D341Med (cell line): Measurements from ENCODE around the gene HBA2.
"Not testable (repeated sequence)": the region's sequence is repeated elsewhere in the genome, so short reads cannot be mapped to it uniquely, and the experiment has no call there.

ENCODE experiments used
- DNase-seq: peaks from one replicate; pipeline ENCODE4 v3.0.0; 2012; ENCODE audit warnings: low spot score

Gene HBA2

GRCh38 chr16:172374-172941 lies at the start of gene HBA2:
HBA2 (plus strand) TSS chr16:172876; CDS start chr16:172913, 37 bp downstream.
- not testable (repeated sequence) for DNase-seq

- DNase-seq = not testable (repeated sequence)
Measured at GRCh38 chr16:123558-124350, 48.9 kb upstream of the HBA2 start.

GRCh38 chr16:125011-125410 lies 47.7 kb upstream of the HBA2 start:
- DNase-seq = no peak

- DNase-seq = no peak
Measured at GRCh38 chr16:129075-129474, 43.6 kb upstream of the HBA2 start.

GRCh38 chr16:130533-131173 lies 42.0 kb upstream of the HBA2 start:
- no peak for DNase-seq

GRCh38 chr16:132120-132519 lies 40.6 kb upstream of the HBA2 start:
- DNase-seq = no peak

- DNase-seq = no peak
Measured at GRCh38 chr16:133716-134115, 39.0 kb upstream of the HBA2 start.

- DNase-seq = peak; percentile 63
Measured at GRCh38 chr16:138049-138417, 34.6 kb upstream of the HBA2 start.

GRCh38 chr16:140175-140857 lies 32.4 kb upstream of the HBA2 start:
- no peak for DNase-seq

DNA sequence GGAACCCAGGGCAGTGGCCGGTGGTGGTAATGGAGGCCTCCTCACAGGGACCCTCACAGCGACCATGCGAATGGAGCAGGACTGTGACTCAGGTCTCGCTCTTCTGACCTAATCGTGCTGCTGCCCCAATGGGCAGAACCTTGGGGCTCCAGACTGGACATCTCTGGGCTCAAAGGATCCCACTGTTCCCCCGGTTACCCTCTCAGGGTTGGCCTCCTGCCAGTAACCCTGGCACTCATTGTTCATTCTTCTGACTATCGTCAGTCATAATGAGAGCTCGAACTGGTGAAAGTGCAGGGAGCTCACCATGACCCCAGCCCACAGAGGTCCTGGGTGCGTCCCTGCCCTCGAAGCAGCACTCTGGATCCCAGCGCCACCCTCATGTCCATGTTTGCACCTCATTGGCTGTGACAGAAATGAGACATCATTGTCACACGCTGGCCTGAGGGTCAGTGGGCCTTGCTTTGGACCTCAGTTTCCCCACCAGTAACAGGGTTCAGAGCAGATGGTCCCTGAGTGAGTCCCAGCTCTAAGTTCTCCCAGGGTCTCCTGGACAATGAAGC lies 30.2 kb upstream of the HBA2 start:
- DNase-seq = no peak

- no peak for DNase-seq
Measured at GRCh38 chr16:143047-143446, 29.6 kb upstream of the HBA2 start.

GRCh38 chr16:143456-143855 lies 29.2 kb upstream of the HBA2 start:
- no peak for DNase-seq

GRCh38 chr16:144797-145252 lies 27.9 kb upstream of the HBA2 start:
- DNase-seq = no peak

- no peak for DNase-seq
Measured at GRCh38 chr16:146646-147045, 26.0 kb upstream of the HBA2 start.

DNA sequence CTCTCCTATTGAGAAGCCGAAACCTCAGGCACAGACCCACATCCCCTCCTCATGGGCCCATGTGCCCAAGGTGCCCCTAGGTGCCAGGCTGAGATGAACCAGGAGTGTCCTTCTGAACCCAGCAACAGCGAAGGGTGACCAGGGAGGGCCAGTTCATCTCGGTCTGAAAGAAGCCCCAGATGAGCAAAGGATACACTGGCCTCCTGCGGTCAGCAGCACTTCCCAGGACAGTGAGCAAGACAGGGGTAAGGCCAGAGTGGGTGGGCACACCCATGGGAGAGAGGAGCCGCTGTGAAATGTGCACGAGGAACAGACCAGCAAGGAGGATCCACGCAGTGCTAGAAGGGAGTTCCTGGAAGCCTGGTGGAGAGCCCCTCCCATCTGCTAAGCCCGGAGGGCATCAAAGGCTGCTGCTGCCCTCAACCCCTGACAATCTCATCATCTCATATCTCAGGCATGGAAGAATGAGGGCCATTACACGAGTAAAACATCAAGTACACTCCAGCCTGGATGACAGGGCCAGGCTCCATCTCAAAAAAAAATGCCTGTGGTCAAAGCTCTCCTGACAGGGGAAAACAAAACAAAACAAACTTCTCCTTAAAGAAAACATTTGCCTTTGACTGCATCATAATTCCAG lies 23.5 kb upstream of the HBA2 start:
- no peak for DNase-seq

DNA sequence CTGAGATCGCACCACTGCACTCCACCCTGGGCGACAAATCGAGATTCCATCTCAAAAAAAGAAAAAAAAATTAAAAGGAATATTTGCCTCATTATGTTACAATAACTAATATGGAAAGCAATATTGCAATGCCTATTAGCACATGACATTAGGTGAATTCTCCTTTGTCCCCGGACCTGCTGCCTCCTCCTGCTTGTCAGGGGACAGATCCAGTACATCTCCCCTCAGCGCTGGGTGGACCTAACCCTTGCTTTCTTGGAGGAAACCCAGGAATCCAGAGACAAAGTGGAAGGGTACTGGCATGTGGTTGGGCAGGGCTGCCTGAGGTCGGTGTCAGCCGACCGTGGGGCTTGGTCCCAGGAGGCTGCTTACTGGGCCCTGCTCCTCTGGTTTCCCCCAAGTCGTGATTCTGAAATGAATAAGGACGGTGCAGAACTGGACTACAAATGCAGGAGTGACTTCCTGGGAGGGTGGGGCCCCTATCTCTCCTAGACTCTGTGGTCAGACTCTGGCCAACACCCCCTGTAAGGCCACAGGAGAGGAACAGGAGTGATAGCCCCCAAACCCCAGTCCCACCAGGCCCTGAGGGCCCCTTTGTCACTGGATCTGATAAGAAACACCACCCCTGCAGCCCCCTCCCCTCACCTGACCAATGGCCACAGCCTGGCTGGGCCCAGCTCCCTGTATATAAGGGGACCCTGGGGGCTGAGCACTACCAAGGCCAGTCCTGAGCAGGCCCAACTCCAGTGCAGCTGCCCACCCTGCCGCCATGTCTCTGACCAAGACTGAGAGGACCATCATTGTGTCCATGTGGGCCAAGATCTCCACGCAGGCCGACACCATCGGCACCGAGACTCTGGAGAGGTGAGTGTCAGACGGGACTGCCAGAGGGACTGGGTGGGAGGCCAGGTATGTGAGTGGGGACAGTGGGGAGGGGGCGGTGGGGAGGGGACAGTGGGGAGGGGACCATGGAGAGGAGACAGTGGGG lies 20.2 kb upstream of the HBA2 start, which contains the start of gene HBZ:
Gene HBZ (plus strand): TSS at position 504 of the 988 bp plus-strand sequence. CDS start 266 bp downstream, at position 770.
- DNase-seq = no peak

- not testable (repeated sequence) for DNase-seq
Measured at GRCh38 chr16:153129-153521, 19.6 kb upstream of the HBA2 start.

DNA sequence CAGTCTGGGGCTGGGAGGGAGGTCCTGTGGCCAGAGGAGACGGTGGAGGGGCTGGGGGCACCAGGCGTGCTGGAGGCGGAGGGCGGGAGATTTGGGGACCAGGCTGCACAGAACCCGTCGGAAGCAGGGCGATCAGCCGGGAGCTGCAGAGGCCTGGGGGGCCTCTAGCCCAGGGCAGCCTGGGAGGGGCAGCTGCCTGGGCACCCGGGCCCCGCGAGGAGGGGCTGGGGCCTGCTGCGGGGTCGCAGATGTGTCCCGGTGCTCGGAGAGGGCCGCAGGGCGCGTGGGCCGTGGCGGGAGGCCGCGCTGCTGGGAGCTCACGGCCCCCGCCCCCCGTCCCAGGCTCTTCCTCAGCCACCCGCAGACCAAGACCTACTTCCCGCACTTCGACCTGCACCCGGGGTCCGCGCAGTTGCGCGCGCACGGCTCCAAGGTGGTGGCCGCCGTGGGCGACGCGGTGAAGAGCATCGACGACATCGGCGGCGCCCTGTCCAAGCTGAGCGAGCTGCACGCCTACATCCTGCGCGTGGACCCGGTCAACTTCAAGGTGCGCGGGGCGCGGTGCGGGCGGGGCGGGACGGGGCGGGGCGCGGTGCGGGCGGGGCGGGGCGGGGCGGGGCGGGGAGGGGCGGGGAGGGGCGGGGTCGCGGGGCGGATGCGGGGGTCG lies 19.0 kb upstream of the HBA2 start:
- DNase-seq = not testable (repeated sequence)

GRCh38 chr16:154217-155030 lies 18.3 kb upstream of the HBA2 start:
- DNase-seq = peak; percentile 68
